Breast epithelium (tissue), 4 donors: ENCODE measurements around the gene LRPPRC. TPM values are rescaled to one million over a fixed set of nuclear protein-coding genes. Genes with fewer than 3 reads are reported as not detected.
"Not testable (repeated sequence)": the region's sequence is repeated elsewhere in the genome, so short reads cannot be mapped to it uniquely, and the experiment has no call there.

Source experiments
- DNase-seq, 2 donors: peaks; one replicate each; pipeline ENCODE4 v3.0.0-alpha.2; 2019; ENCODE audit warnings: low spot score in 2 of 2
- H3K27ac ChIP-seq, 2 donors: fragments of 200-600 bp; sonication (generic) in 1 of 2; one replicate each; pipeline ENCODE4 v1.5.1; 2016 to 2019; ENCODE audit warnings: mild to moderate bottlenecking in 1 of 2
- H3K27me3 ChIP-seq, 2 donors: fragments of 200-600 bp; sonication (generic) in 1 of 2; one replicate each; pipeline versions ENCODE4 v1.5.1 to v1.6.0; 2017 to 2019; ENCODE audit warnings: control low read depth in 1 of 2, mild to moderate bottlenecking in 1 of 2
- H3K36me3 ChIP-seq: fragments of 200-600 bp; one replicate; pipeline ENCODE4 v1.5.1; 2019
- H3K4me1 ChIP-seq, 2 donors: fragments of 200-600 bp; sonication (generic); one replicate each; pipeline ENCODE4 v1.5.1; 2016 to 2019; ENCODE audit warnings: control low read depth in 1 of 2
- H3K4me3 ChIP-seq, 3 donors: fragments of 200-600 bp; sonication (generic); 1 replicate in 2 of 3; 2 replicates in 1 of 3; pipeline ENCODE4 v1.5.1; 2016 to 2019; ENCODE audit warnings: mild to moderate bottlenecking in 3 of 3, moderate library complexity in 2 of 3
- H3K9me3 ChIP-seq, 2 donors: fragments of 200-600 bp; sonication (generic) in 1 of 2; one replicate each; pipeline ENCODE4 v1.5.1; 2016 to 2019; ENCODE audit warnings: control low read depth in 1 of 2
- POLR2A ChIP-seq: fragments of 450-650 bp; IDR thresholded peaks from one replicate; pipeline ENCODE4 v1.6.1; 2016; ENCODE audit warnings: antibody characterized with exemption, mild to moderate bottlenecking, moderate library complexity
- POLR2AphosphoS5 ChIP-seq, 3 donors: sonication (generic); formaldehyde crosslinking; IDR thresholded peaks; one replicate each; pipeline ENCODE4 v1.6.1; 2017; ENCODE audit warnings: antibody characterized with exemption in 3 of 3
- intact Hi-C: fragments of 100-400 bp; cut with DNase I; formaldehyde crosslinking; loops from one replicate; pipeline ENCODE4 v1.15.1; 2023; ENCODE audit warnings: low total_unique reads
- total RNA-seq, 3 donors: library from RNA; depleted of rRNA; stranded (reverse); fragments of >200 nt; gene quantifications; one replicate each; pipeline ENCODE4 v1.1.0, GENCODE V29; 2016
- TF ChIP-seq, protein P1 (sequence below), 3 donors: fragments of 450-650 bp; IDR thresholded peaks; one replicate each; pipeline ENCODE4 v1.5.1; 2016 to 2017; ENCODE audit warnings: antibody characterized with exemption in 3 of 3, mild to moderate bottlenecking in 3 of 3, moderate library complexity in 3 of 3

LRPPRC gene
- total RNA-seq, 3 donors from 2014 or later: 61.6 to 75.4 (median 65.1) TPM

DNA sequence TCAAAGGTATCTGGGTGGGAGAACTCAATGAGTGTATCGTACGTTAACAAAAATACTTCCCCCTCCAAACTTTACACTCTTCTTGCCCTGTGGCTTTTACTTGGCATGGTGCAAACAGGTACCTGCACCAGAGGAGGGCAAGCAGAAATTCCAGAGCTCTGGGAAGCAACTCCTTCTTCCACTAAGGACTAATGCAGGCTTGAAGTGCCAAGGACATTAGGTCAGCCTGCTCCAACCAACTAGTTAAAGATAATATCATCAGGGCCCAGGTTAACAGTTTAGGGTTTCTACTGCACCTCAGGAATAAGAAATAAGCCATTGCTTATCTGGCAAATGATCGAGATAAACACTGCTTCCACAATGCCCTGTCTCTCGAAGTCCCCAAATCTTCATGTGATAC lies 70.4 kb downstream of the LRPPRC start:
- H3K4me1 ChIP-seq: no peaks in the 10 kb centered on the region
- H3K36me3 ChIP-seq: peaks cover 3% of the 10 kb centered on the region
- intact Hi-C loops: no loop called here
- H3K27ac ChIP-seq: no peak overlapping the region
- no peaks in the 10 kb centered on the region for H3K27me3 ChIP-seq
- H3K9me3 ChIP-seq: no peaks in the 10 kb centered on the region
- no peak for DNase-seq
- TF ChIP-seq, protein P1, sequence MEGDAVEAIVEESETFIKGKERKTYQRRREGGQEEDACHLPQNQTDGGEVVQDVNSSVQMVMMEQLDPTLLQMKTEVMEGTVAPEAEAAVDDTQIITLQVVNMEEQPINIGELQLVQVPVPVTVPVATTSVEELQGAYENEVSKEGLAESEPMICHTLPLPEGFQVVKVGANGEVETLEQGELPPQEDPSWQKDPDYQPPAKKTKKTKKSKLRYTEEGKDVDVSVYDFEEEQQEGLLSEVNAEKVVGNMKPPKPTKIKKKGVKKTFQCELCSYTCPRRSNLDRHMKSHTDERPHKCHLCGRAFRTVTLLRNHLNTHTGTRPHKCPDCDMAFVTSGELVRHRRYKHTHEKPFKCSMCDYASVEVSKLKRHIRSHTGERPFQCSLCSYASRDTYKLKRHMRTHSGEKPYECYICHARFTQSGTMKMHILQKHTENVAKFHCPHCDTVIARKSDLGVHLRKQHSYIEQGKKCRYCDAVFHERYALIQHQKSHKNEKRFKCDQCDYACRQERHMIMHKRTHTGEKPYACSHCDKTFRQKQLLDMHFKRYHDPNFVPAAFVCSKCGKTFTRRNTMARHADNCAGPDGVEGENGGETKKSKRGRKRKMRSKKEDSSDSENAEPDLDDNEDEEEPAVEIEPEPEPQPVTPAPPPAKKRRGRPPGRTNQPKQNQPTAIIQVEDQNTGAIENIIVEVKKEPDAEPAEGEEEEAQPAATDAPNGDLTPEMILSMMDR (IDR thresholded peaks at IDR 0.05): no peak
- TF ChIP-seq POLR2AphosphoS5 (IDR thresholded peaks at IDR 0.05): no peak
- TF ChIP-seq POLR2A: no peak
- no peak overlapping the region for H3K4me3 ChIP-seq

DNA sequence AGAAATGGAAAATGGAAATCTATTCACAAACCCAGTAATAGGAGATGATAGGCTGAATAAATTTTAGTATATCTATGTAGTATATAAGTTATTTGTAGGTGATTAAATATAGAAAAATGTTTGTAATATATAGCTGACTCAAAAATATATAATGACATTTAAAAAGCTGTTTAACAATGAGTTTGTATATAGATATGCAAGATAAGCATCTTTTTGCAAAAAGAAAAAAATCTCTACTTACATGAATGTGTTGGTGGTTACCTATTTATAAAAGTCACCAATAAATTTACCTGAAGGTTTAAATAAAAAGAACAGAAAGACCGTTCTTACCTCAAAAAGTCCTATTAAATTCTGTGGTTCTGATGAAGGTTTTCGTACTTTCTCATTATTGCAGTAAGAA lies 71.3 kb downstream of the LRPPRC start:
- Histone ChIP-seq H3K9me3 (no peaks in the 10 kb centered on the region), H3K4me3 (no peak overlapping the region), H3K4me1 (no peaks in the 10 kb centered on the region), H3K36me3 (peaks cover 3% of the 10 kb centered on the region), H3K27ac (no peak overlapping the region), H3K27me3 (no peaks in the 10 kb centered on the region)
- no peak for TF ChIP-seq POLR2AphosphoS5 (IDR thresholded peaks at IDR 0.05)
- TF ChIP-seq POLR2A: no peak
- TF ChIP-seq, protein P1 (IDR thresholded peaks at IDR 0.05): no peak
- intact Hi-C loops: no loop called here
- no peak for DNase-seq

DNA sequence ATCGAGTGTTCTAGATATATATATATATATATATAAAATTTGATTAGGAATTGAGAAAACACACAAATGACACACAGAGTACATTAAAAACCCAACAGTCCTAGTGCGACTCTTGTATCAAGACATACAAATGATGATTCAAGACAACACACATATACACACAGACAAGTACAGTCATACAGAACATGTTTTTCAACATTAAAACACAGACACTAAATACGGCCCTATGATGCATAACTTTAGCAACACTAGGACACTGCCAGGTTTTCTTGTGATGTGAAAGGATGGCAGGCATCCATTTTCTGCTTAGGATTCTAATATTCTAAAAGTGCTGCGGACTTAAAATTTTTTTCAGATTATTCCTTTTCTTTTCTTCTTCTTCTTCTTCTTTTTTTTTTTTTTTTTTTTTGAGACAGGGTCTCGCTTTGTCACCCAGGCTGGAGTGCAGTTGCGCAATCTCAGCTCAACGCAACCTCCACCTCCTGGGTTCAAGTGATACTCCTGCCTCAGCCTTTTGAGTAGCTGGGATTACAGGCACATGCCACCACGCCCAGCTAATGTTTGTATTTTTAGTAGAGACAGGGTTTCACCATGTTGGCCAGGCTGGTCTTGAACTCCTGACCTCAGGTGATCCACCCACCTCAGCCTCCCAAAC lies 84.5 kb downstream of the LRPPRC start:
- H3K9me3 ChIP-seq, H3K4me3 ChIP-seq, H3K27me3 ChIP-seq, H3K4me1 ChIP-seq, intact Hi-C loops, H3K27ac ChIP-seq, H3K36me3 ChIP-seq, DNase-seq: not testable (repeated sequence)

DNA sequence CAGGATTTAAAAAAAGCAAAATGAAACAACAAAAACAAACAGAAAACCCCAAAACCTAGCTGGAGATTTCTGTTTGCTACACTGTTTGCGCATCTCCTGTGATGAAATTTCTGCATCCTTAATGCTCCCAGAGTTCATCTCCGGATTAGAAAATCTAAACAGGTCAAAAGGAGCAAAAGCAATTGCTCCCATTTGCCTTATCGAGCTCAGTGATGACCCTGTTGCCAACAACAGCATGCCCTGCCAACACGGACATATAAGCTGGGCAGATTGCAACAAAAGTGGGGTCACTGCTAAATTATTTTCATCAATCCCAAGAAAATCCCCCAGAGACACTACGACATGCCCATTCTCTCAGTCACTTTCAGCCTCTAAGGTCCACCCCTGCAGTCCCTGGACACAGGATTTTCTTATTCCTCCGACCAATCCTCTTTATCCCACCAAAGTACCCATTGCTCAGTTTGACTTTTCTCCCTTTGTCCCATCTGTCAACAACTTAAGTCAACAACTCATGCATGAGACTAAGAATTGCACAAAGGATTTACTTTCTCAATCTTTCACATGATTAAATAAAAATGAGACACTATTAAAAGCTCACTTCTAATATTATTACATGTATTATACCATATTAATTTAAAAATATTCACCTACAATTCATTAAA lies 89.2 kb downstream of the LRPPRC start:
- Histone ChIP-seq H3K27me3 (no peaks in the 10 kb centered on the region), H3K36me3 (no peaks in the 10 kb centered on the region), H3K4me3 (no peak overlapping the region), H3K27ac (no peak overlapping the region), H3K9me3 (no peaks in the 10 kb centered on the region), H3K4me1 (no peaks in the 10 kb centered on the region)
- TF ChIP-seq, protein P1 (IDR thresholded peaks at IDR 0.05): no peak
- no peak for TF ChIP-seq POLR2AphosphoS5 (IDR thresholded peaks at IDR 0.05)
- no peak for TF ChIP-seq POLR2A
- intact Hi-C loops: no loop called here
- DNase-seq: no peak

DNA sequence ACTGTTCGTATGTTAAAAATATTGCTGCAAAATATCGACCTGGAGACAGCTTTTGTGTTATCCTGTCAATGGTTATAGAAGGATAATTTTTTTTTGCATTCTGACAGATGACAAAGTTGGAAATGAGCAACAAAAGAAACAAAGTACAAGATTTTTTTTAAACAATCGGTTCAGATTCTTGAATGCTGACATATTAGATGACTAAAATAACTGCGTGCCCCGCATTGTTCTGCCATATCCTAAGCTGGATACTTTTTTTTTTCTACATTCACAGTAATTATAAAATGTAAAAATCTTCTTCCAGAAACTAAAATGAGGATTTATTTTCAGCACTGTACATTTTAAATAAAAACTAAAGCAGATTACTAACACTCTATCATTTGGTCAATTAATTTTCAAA lies 89.9 kb downstream of the LRPPRC start:
- intact Hi-C loops: no loop called here
- H3K36me3 ChIP-seq: no peaks in the 10 kb centered on the region
- H3K27ac ChIP-seq: no peak overlapping the region

More for the DNA sequence above, 89.9 kb downstream of the LRPPRC start:
- Histone ChIP-seq H3K9me3 (no peaks in the 10 kb centered on the region), H3K27me3 (no peaks in the 10 kb centered on the region), H3K4me1 (no peaks in the 10 kb centered on the region), H3K4me3 (no peak overlapping the region)
- DNase-seq: no peak
- TF ChIP-seq POLR2AphosphoS5 (IDR thresholded peaks at IDR 0.05): no peak
- TF ChIP-seq, protein P1 (IDR thresholded peaks at IDR 0.05): no peak
- TF ChIP-seq POLR2A: no peak
